BJ (cell line): ENCODE results near the gene SKIC8. TPM values are rescaled to one million over a fixed set of nuclear protein-coding genes. Genes with fewer than 3 reads are reported as not detected.

ENCODE experiments used
- CTCF ChIA-PET: fragments of 350-600 bp; formaldehyde crosslinking; extraction: SDS; loops from one replicate; lab custom pipeline; 2021; ENCODE audit warnings: antibody characterized with exemption, inconsistent platforms; lab: Yijun Ruan, JAX
- POLR2A ChIA-PET: fragments of 300-600 bp; sonication (Branson Sonifier 250); formaldehyde crosslinking; extraction: SDS; loops from one replicate; lab custom pipeline; 2021; ENCODE audit warnings: antibody characterized with exemption; lab: Charles Lee
- DNase-seq: peaks from one replicate; pipeline ENCODE4 v3.0.0-alpha.2; 2011; ENCODE audit warnings: low read depth
- H3K27me3 ChIP-seq: 2 replicates; pipeline ENCODE4 v1.6.0; 2011; ENCODE audit warnings: low read length; ENCODE audit not compliant: control insufficient read depth, insufficient read depth
- H3K36me3 ChIP-seq: 2 replicates; pipeline ENCODE4 v1.5.1; 2011; ENCODE audit warnings: low read length; ENCODE audit not compliant: control insufficient read depth, insufficient read depth
- H3K4me3 ChIP-seq: 2 replicates; pipeline ENCODE4 v1.5.1; 2011; ENCODE audit warnings: low read depth, mild to moderate bottlenecking, control low read depth, low read length
- CTCF ChIP-seq: IDR thresholded peaks from 2 replicates; pipeline ENCODE4 v1.5.1; 2011; ENCODE audit warnings: low read depth, mild to moderate bottlenecking, control low read depth, inconsistent platforms, low read length, moderate library complexity; ENCODE audit not compliant: insufficient read depth
- polyA plus RNA-seq: library from polyadenylated mRNA; depleted of rRNA; stranded (reverse); fragments of >200 nt; gene quantifications from 2 replicates; pipeline ENCODE4 v1.2.3, GENCODE V29; 2011

SKIC8 gene
- polyA plus RNA-seq, 1 experiment, result 72.8 TPM

GRCh38 chr15:78259232-78259631, 40.2 kb downstream of the SKIC8 start:
- no peak for DNase-seq
- no peak overlapping the region for H3K4me3 ChIP-seq
- ChIA-PET CTCF (interaction anchor here (1.1 kb wide), 1 partner anchor 128 kb away, joined by 3 read pairs; the partner anchor contains the start of gene CIB2), POLR2A (no interaction called here)
- peaks cover 2% of the 10 kb centered on the region for H3K27me3 ChIP-seq
- no peaks in the 10 kb centered on the region for H3K36me3 ChIP-seq
- TF ChIP-seq CTCF, result no peak

DNA sequence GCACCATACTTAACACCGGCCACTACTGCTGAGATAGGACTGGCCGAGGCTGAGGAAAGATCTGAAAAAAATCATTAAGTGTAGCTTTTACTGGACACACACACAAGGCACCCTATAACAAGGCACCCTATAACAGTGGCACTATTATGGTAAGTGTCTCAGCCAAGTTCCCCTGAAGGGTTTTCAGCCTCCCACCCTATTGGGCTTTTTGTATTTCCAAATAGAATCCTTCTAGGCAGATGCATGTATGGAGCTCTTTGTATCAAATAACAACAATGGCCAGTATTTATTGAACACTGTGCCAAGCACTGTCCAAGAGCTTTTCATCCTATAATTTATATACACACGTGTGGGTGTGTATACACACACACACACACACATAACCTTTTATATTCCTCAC, 41.7 kb downstream of the SKIC8 start:
- Histone ChIP-seq H3K4me3 (no peak overlapping the region), H3K27me3 (peaks cover 2% of the 10 kb centered on the region), H3K36me3 (no peaks in the 10 kb centered on the region)
- ChIA-PET CTCF (interaction anchor here (0.6 to 1.8 kb wide), 3 partner anchors 9 to 150 kb away, joined by 3 to 5 read pairs (median 3); no protein-coding TSS in a partner anchor), POLR2A (no interaction called here)
- no peak for TF ChIP-seq CTCF
- DNase-seq, result no peak

DNA sequence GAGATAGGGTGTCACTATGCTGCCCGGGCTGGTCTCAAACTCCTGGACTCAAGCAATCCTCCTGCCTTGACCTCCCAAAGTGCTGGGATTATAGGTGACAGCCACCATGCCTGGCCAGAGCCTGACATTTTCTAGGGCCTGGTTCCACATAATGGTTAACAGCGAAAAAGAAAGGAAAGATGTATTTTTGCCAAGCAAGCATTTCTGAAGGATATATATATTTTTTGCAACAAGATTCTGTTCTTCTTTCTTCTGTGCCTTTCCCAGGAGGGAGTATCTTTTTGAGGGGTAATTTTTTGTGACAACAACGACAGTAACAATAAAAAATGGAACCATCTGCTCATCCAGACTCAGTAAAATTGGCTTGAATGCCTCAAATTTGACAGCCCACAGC, 43.4 kb downstream of the SKIC8 start:
- TF ChIP-seq CTCF, result no peak
- no peak for DNase-seq
- Histone ChIP-seq H3K4me3 (no peak overlapping the region), H3K27me3 (peaks cover 2% of the 10 kb centered on the region), H3K36me3 (no peaks in the 10 kb centered on the region)
- ChIA-PET POLR2A (no interaction called here), CTCF (no interaction called here)

DNA sequence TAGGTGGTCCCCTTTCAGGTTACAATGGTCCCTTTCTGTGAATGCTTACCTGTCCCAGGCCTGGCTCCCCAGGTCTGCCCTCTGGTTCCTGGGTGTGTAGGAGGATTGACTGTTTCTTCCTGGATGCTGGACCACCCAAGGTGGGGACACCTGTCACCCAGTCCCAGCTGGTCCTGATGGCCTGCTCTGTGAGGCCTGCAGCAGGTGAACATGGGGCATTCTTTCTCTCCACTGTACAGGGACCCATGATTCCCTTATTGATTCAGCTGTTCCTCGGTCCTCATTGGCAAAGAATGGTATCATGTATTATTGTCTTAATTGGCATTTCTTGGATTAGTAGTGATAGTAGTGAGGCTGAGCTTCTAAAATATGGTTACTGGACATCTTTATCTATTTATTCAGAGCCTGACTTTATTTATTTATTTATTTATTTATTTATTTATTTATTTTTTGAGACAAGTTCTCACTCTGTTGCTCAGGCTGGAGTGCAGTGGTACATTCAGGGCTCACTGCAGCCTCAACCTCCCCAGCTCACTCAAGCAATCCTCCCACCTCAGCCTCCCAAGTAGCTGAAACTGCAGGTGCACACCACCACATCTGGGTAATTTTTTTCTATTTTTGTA, 43.9 kb downstream of the SKIC8 start:
- H3K36me3 ChIP-seq, result no peaks in the 10 kb centered on the region
- DNase-seq, result no peak
- TF ChIP-seq CTCF, result no peak
- CTCF ChIA-PET, result interaction anchor here (1.1 to 1.5 kb wide), 2 partner anchors 124 to 296 kb away, joined by 3 to 5 read pairs; partner anchors contain the start of gene CIB2
- H3K4me3 ChIP-seq, result no peak overlapping the region
- POLR2A ChIA-PET, result no interaction called here
- H3K27me3 ChIP-seq, result peaks cover 2% of the 10 kb centered on the region

GRCh38 chr15:78251136-78251535, 48.3 kb downstream of the SKIC8 start:
- TF ChIP-seq CTCF, result no peak
- Histone ChIP-seq H3K4me3 (no peak overlapping the region), H3K27me3 (peaks cover 5% of the 10 kb centered on the region), H3K36me3 (no peaks in the 10 kb centered on the region)
- POLR2A ChIA-PET, result no interaction called here
- CTCF ChIA-PET, result interaction anchor here (1.0 to 4.3 kb wide), 2 partner anchors 11 to 21 kb away, joined by 4 to 20 read pairs; no protein-coding TSS in a partner anchor
- no peak for DNase-seq
